GM12892 (cell line): ENCODE data around the gene CP.
"Not testable (repeated sequence)": the region's sequence is repeated elsewhere in the genome, so short reads cannot be mapped to it uniquely, and the experiment has no call there.

Experiments
- DNase-seq: peaks from one replicate; pipeline ENCODE4 v3.0.0; 2011; ENCODE audit not compliant: insufficient read length
- FAIRE-seq: peaks from 2 replicates; lab custom pipeline; 2011; peaks lifted over from hg19 to GRCh38; lab: Jason Lieb, UNC
- POLR2A ChIP-seq: IDR thresholded peaks from 2 replicates; pipeline ENCODE4 v1.6.1; 2011; ENCODE audit warnings: low read depth, low read length, control low read depth
- POLR2AphosphoS5 ChIP-seq: IDR thresholded peaks from 2 replicates; pipeline ENCODE4 v1.6.1; 2011; ENCODE audit warnings: low read depth, low read length, control low read depth
- TAF1 ChIP-seq: IDR thresholded peaks from 2 replicates; pipeline ENCODE4 v1.6.1; 2011; ENCODE audit warnings: low read depth, mild to moderate bottlenecking, control low read depth, low read length, borderline replicate concordance

The CP gene

DNA sequence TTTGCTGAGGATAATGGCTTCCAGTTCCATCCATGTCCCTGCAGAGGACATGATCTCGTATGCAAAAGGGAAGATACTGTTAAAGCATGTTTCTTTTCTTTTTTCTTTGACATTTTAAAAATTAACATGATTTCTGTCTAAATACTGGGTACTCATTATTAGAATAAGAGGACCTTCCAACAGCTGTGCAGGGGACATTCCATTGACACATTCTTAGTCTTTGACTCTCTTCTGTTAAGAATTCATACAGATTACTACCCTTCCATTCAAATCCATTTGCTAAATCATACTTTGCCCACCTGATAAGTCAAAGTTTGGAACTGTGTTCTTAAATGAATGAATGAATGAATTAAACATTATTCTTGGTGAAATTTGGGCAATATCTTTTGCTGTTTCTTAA, 5.1 kb upstream of the CP start:
- DNase-seq (no peak), FAIRE-seq (no peak)
- TF ChIP-seq POLR2AphosphoS5 (no peak), POLR2A (no peak), TAF1 (no peak)

DNA sequence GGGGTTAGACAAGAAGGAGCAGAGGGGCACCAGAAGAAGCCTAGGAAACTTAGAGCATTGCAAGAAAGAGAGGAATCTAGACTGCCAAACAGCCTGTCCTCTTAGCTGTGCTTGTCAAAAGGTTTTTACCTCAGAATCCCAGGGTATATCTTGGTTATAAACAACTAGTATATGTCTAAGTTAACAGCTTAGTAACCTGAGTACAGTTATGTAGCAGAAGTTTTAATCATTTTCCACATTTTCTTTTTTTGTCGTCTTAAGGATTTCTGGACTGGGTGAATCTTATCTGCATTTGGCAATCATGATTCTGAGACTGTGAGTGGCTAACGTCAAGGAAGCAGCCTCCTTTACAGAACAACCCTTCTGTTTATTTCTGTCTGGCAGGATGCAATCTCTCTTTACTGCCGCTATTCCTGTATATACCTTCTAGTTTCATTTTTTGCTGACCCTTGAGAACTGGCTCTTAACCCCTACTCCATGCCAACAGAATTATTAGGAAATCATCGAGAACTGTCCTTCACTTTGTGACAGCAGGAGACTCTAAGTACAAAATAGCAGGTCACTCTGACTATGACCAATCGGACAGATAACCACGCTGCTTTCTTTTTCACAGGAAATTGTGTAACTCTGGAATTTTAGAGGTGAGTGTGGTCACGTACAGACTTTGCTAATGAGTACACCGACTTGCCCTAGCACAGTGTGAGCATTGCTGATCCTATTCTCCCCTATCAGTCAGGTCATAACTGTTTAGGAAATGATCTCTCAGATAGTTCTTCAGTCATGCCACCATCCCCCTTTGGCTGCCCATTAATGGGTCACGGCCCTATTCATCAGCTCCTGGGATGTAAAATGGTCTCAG, 3.3 kb upstream of the CP start:
- FAIRE-seq (peak; percentile 92), DNase-seq (peak; percentile 24)
- no peak for TF ChIP-seq TAF1
- no peak; the same call in 1 of the 2 replicates for TF ChIP-seq POLR2A
- no peak for TF ChIP-seq POLR2AphosphoS5

DNA sequence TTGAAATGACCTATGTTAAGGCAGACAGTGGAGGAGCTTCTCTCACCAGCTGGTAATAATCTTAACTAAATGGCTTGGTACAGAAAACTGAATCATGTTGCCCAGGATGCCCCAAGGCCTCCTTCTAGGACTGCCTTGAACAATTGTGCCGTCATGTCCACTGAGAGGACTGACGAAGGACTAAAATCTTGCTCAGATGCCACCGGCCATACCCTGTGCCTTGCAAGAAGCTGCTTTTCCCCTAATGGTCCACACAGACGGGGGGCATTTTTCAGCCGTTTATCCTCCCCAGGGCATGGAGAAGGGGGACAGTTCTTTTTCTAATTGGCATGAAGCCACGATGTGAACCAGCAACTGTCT, 1.8 kb upstream of the CP start:
- no peak for TF ChIP-seq POLR2AphosphoS5
- TF ChIP-seq POLR2A = no peak
- TF ChIP-seq TAF1 = no peak
- DNase-seq = no peak
- no peak for FAIRE-seq

DNA sequence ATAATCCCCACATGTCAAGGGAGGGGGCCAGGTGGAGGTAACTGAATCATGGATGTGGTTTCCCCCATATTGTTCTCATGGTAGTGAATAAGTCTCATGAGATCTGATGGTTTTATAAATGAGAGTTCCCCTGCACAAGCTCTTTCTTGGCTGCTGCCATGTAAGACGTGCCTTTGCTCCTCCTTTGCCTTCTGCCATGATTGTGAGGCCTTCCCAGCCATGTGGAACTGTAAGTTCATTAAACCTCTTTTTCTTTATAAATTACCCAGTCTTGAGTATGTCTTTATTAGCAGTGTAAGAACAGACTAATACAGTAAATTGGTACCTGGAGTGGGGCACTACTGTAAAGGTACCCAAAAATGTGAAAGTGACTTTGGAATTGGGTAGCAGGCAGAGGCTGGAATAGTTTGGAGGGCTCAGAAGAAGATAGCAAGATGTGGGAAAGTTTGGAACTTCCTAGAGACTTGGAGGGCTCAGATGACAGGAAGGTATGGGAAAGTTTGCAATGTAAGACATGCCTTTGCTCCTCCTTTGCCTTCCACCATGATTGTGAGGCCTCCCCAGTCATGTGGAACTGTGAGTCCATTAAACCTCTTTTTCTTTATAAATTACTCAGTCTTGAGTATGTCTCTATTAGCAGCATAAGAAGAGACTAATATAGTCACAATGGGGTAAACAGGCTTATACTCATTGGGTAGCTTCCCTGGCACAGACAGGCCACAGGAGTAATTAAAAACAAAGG, 2.1 kb downstream of the CP start:
- not testable (repeated sequence) for DNase-seq, FAIRE-seq

DNA sequence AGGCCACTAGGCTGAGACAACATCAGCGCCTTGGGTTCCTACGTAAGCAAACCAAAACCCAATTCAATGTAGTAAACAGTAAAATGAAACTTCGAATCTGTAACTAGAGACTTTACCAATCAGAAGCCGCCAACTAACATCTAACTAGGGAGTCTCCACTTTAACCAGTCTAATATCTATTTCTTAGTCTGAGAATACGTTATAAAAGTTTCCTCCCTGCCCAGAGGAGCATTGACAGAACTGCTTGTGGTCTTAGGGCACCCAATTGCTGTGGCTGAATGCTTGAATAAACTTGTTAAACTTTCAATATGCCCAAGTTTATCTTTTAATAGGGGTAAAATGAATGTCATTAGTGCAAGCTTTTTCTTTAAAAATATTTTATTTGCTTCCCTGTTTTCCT, 4.3 kb downstream of the CP start:
- no peak for DNase-seq
- no peak for FAIRE-seq
- TF ChIP-seq POLR2A (no peak), TAF1 (no peak), POLR2AphosphoS5 (no peak)

DNA sequence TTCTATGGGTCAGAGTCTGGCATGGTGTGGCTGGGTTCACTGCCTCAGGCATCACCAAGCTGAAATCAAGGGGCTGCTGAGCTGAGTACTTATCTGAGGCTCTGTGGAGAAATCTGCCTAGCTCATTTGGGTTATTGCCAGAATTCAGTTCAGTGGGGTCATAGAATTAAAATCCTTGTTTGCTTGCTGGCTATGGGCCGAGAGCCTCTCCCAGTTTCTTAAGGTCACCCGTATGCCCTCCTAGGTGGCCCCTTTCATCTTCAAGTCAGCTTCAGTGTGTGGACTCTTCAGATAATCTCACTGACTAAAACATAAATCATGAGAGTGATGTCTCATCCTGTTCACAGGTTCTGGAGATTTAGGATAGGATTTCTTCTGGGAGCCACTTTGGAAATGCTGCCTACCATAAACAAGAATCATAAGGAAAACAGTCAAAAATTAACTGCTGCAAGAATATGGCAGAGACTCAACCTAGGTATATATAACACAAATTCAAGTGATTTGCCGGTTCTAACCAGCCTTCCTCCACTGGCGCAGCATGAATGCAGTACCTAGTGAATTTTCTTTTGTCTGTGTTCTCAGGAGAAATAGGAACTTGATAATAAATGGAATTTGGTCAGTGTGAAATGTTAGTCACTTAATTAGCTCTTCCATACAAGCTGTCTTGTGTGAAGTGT, 5.3 kb downstream of the CP start:
- FAIRE-seq = no peak
- DNase-seq = no peak

DNA sequence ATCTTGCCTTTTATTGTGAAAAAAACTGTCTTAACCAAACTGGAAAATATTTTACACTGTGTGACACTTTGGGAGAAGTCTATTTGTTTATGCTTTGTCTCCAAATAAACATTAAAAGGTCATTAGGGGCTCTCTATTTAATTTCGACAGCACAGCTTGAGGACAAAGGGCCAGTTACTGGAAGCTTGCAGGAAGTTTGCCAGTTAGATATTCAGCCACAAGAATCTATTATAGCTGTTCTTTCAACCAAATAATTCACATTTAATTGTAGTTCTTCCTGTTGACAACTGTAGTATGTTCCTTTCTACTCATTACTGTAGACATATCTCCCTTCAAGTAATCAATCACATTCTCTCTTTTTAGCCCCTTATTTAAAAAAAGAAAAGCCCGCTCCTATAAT, 6.1 kb downstream of the CP start:
- DNase-seq (no peak), FAIRE-seq (no peak)
- no peak for TF ChIP-seq POLR2A
- no peak for TF ChIP-seq TAF1
- TF ChIP-seq POLR2AphosphoS5 = no peak

More for the DNA sequence above, 5.3 kb downstream of the CP start:
- no peak for TF ChIP-seq TAF1
- no peak for TF ChIP-seq POLR2A
- TF ChIP-seq POLR2AphosphoS5 = no peak

DNA sequence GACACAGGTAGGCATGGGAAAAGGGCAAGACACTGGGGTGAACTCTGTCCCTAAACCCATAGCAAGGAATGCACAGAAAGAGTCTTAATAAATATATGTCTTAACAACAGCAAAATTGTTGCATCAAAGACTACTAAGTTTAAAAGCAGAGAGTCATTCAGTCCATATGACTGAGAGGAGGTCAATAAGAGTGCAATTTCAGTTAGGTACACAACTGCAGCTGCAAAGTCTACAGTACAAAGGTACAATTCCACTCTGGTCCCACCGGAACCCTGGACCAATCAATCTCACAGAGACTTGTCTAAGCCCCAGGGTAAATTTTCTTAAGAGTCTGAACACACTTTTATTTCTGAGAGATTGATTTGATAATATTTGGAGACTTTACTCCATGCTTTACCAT, 6.9 kb downstream of the CP start:
- TF ChIP-seq TAF1 = no peak
- no peak for TF ChIP-seq POLR2AphosphoS5
- no peak for TF ChIP-seq POLR2A
- FAIRE-seq (no peak), DNase-seq (no peak)

DNA sequence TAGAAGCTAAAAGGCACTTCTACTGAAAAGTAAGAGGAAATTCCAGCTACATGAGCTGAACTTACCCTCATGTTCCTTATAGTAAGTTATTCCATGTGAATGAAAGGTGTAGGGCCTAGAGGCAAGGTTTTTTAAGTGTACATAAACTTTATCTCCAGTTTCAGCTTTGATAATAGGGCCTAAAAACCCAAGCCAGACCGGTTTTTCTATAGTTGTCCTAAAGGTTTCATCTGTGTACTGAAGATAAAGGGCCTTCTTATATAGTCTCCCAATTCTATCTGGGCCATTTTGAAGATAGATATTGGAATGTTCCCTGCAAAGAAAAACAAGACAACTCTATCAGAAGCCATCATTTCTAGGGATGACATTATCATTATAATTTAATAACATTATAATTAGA, 9.2 kb downstream of the CP start:
- no peak for FAIRE-seq
- TF ChIP-seq POLR2AphosphoS5 (no peak), TAF1 (no peak), POLR2A (no peak)
- DNase-seq = no peak

DNA sequence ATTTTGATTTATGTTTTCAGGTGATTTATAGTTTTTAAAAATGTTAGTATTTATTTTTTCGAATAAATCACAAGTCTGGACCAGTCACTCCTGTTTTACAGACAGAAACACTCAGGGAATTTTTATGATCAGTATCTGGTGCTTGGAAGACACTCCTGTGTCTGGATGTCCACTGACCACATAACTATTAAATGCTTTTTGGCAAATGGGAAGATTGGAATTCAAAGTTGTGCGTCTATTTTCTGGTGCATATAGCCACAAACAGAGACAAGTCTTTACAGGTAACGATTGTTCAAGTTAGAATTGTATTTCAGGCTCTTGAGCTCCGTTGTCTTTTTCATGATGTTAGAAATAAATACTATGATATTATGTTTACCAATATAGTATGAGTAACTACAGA, 12.2 kb downstream of the CP start:
- FAIRE-seq (no peak), DNase-seq (no peak)
- no peak for TF ChIP-seq POLR2A

DNA sequence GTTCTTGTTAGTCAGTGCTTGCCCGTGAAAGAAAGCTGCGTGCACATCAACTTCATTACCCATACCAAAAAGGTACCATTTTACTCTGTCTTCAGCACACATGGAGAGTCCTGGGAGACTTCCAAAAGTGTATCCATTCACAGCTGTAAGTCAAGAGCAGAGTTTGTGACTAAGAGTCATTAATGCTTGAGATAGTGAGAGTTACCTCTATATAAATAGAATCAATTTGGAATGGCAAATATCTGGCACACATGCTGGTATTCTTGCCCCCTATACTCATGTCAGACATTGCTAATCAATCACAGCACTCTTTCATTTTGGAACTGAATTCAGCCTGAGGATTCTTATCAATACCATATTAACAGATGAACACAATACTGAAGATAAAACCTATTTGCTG, 14.2 kb downstream of the CP start:
- DNase-seq = no peak
- TF ChIP-seq TAF1 (no peak), POLR2AphosphoS5 (no peak), POLR2A (no peak)
- no peak for FAIRE-seq

DNA sequence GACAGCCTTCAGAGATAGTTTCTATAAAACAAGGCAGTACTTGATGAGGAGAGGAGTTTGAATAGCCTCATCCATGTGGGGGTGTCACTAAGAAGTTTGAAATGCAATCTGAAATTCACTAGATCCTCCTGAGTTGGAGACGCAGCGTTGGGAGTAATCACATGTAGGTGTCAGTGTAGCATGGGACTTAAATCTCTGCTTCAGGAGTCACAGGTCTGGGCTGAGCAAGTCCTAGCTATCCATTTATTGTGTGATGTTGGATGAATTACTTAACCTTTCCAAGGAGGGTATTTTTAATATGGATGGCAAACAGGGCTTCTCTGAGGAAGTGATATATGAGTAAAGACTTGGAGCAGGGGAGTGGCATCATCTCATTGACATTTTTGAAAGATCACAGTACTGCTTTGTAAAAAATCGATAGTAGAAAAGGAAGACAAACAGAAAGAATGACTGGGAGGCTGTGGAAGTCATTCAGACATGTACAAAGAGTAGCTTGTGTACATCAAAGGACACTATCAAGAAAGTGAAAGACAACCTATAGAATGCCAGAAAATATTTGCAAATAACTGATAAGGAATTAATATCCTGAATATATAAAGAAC, 17.1 kb downstream of the CP start:
- no peak for DNase-seq
- no peak for TF ChIP-seq POLR2AphosphoS5
- no peak for TF ChIP-seq POLR2A
- no peak for TF ChIP-seq TAF1
- FAIRE-seq = no peak

DNA sequence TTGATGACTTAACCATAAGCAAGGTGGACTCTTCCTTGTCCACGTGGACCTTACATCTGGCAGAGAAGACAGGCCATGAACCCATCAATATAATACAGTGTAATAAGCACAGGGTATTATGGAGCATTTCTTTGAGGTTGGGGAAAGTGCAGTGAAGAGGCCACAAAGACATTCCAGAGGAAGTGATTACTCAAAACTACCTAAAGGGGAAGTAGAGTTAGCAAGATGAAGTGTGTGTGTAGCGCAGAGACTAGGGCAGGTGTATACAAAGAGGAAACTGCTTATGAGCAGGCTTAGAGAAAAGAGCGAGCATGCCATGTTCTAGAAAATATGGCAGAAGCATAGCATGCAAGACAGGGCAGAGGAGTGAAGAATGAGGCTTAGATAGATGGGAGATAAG, 17.9 kb downstream of the CP start:
- no peak for TF ChIP-seq POLR2AphosphoS5
- peak; percentile 14 for DNase-seq
- peak; percentile 90 for FAIRE-seq
